Adipocyte (in vitro differentiated cells): Measurements from ENCODE around the gene ACTC1.

Source experiments
- DNase-seq: peaks from one replicate; pipeline ENCODE4 v3.0.0-alpha.2; 2015; ENCODE audit warnings: low read depth
- H3K27me3 ChIP-seq: replicated peaks from 2 replicates; pipeline ENCODE4 v1.7.0; 2013; ENCODE audit warnings: mild to moderate bottlenecking, low read length, moderate library complexity; ENCODE audit not compliant: control insufficient read depth, insufficient read depth
- H3K36me3 ChIP-seq: 2 replicates; pipeline ENCODE4 v1.7.0; 2013; ENCODE audit warnings: low read length, mild to moderate bottlenecking, moderate library complexity; ENCODE audit not compliant: control insufficient read depth, insufficient read depth, severe bottlenecking
- H3K4me1 ChIP-seq: 2 replicates; pipeline ENCODE4 v1.7.0; 2013; ENCODE audit warnings: mild to moderate bottlenecking, low read length, moderate library complexity; ENCODE audit not compliant: control insufficient read depth, insufficient read depth
- H3K4me3 ChIP-seq: 2 replicates; pipeline ENCODE4 v1.7.0; 2013; ENCODE audit warnings: mild to moderate bottlenecking, low read length, moderate library complexity
- H3K9ac ChIP-seq: 2 replicates; pipeline ENCODE4 v1.7.0; 2013; ENCODE audit warnings: mild to moderate bottlenecking, low read length, moderate library complexity
- H3K9me3 ChIP-seq: 2 replicates; pipeline ENCODE4 v1.7.0; 2013; ENCODE audit warnings: mild to moderate bottlenecking, low read length, moderate library complexity; ENCODE audit not compliant: control insufficient read depth

The ACTC1 gene

GRCh38 chr15:34757262-34757661, 38.1 kb downstream of the ACTC1 start:
- peaks cover 86% of the 10 kb centered on the region for H3K27me3 ChIP-seq
- no peak for DNase-seq
- H3K9ac ChIP-seq = no peak overlapping the region
- H3K4me1 ChIP-seq = no peaks in the 10 kb centered on the region
- no peak overlapping the region for H3K4me3 ChIP-seq
- no peaks in the 10 kb centered on the region for H3K9me3 ChIP-seq
- H3K36me3 ChIP-seq = no peaks in the 10 kb centered on the region

GRCh38 chr15:34755419-34755773, 40.0 kb downstream of the ACTC1 start:
- H3K36me3 ChIP-seq = no peaks in the 10 kb centered on the region
- no peak for DNase-seq
- no peaks in the 10 kb centered on the region for H3K4me1 ChIP-seq
- H3K4me3 ChIP-seq = no peak overlapping the region
- no peak overlapping the region for H3K9ac ChIP-seq
- peaks cover 79% of the 10 kb centered on the region for H3K27me3 ChIP-seq
- H3K9me3 ChIP-seq = no peaks in the 10 kb centered on the region

GRCh38 chr15:34754674-34755418, 40.5 kb downstream of the ACTC1 start, which contains the start of gene GJD2:
GJD2 (minus strand) TSS chr15:34754998; CDS start chr15:34754488, 510 bp downstream.
- peaks cover 75% of the 10 kb centered on the region for H3K27me3 ChIP-seq
- H3K36me3 ChIP-seq = no peaks in the 10 kb centered on the region
- H3K4me1 ChIP-seq = no peaks in the 10 kb centered on the region
- H3K9me3 ChIP-seq = no peaks in the 10 kb centered on the region
- no peak within 1 kb of the TSS for H3K9ac ChIP-seq
- no peak for DNase-seq
- H3K4me3 ChIP-seq = no peak within 1 kb of the TSS

GRCh38 chr15:34754171-34754601, 41.2 kb downstream of the ACTC1 start:
- Histone ChIP-seq H3K27me3 (peaks cover 75% of the 10 kb centered on the region), H3K9ac (no peak overlapping the region), H3K9me3 (no peaks in the 10 kb centered on the region), H3K36me3 (no peaks in the 10 kb centered on the region), H3K4me1 (no peaks in the 10 kb centered on the region), H3K4me3 (no peak overlapping the region)
- DNase-seq = no peak

- peak; percentile 69 for DNase-seq
- H3K9me3 ChIP-seq = no peaks in the 10 kb centered on the region
- H3K27me3 ChIP-seq = peaks cover 73% of the 10 kb centered on the region
- no peak overlapping the region for H3K9ac ChIP-seq
- no peak overlapping the region for H3K4me3 ChIP-seq
- no peaks in the 10 kb centered on the region for H3K36me3 ChIP-seq
- H3K4me1 ChIP-seq = no peaks in the 10 kb centered on the region
Measured at GRCh38 chr15:34753236-34753894, 42.0 kb downstream of the ACTC1 start.

- no peak overlapping the region for H3K9ac ChIP-seq
- H3K27me3 ChIP-seq = peaks cover 68% of the 10 kb centered on the region
- H3K4me1 ChIP-seq = no peaks in the 10 kb centered on the region
- H3K4me3 ChIP-seq = no peak overlapping the region
- no peaks in the 10 kb centered on the region for H3K9me3 ChIP-seq
- DNase-seq = no peak
- H3K36me3 ChIP-seq = no peaks in the 10 kb centered on the region
Measured at GRCh38 chr15:34749691-34750090, 45.7 kb downstream of the ACTC1 start.
